Measurements from ENCODE around the gene PTPDC1.
"Not testable (repeated sequence)": the region's sequence is repeated elsewhere in the genome, so short reads cannot be mapped to it uniquely, and the experiment has no call there.

Gene PTPDC1

GRCh38 chr9:94094219-94095145 lies 10.2 kb downstream of the PTPDC1 start:
- DNase-seq: not testable (repeated sequence)

- DNase-seq: no peak
Observed at GRCh38 chr9:94096819-94097577, 12.7 kb downstream of the PTPDC1 start.

GRCh38 chr9:94097788-94098414 lies 13.6 kb downstream of the PTPDC1 start:
- no peak for DNase-seq

- DNase-seq: no peak
Observed at GRCh38 chr9:94100152-94100879, 16.1 kb downstream of the PTPDC1 start.

GRCh38 chr9:94101162-94101853 lies 17.0 kb downstream of the PTPDC1 start:
- no peak for DNase-seq

- DNase-seq: no peak
Observed at GRCh38 chr9:94108584-94108983, 24.3 kb downstream of the PTPDC1 start.

- no peak for DNase-seq
Observed at GRCh38 chr9:94110821-94111252, 26.6 kb downstream of the PTPDC1 start.

- no peak for DNase-seq
Observed at GRCh38 chr9:94111446-94111845, 27.2 kb downstream of the PTPDC1 start.

GRCh38 chr9:94112716-94113465 lies 28.6 kb downstream of the PTPDC1 start:
- DNase-seq: no peak

GRCh38 chr9:94120088-94120487 lies 35.8 kb downstream of the PTPDC1 start:
- DNase-seq: not testable (repeated sequence)

- no peak for DNase-seq
Observed at GRCh38 chr9:94120854-94121376, 36.7 kb downstream of the PTPDC1 start.

- no peak for DNase-seq
Observed at GRCh38 chr9:94126844-94127243, 42.6 kb downstream of the PTPDC1 start.

- DNase-seq: no peak
Observed at GRCh38 chr9:94127806-94128205, 43.5 kb downstream of the PTPDC1 start.

GRCh38 chr9:94128580-94128979 lies 44.3 kb downstream of the PTPDC1 start:
- no peak for DNase-seq

- no peak for DNase-seq
Observed at GRCh38 chr9:94134629-94135028, 50.4 kb downstream of the PTPDC1 start.

- no peak for DNase-seq
Observed at GRCh38 chr9:94135222-94135621, 51.0 kb downstream of the PTPDC1 start.

GRCh38 chr9:94139672-94140417 lies 55.6 kb downstream of the PTPDC1 start:
- DNase-seq: no peak

- DNase-seq: no peak
Observed at GRCh38 chr9:94140418-94140780, 56.1 kb downstream of the PTPDC1 start.

GRCh38 chr9:94140791-94141790 lies 56.8 kb downstream of the PTPDC1 start:
- no peak for DNase-seq

All from stimulated activated CD4-positive, alpha-beta T cell treated with anti-CD3 and anti-CD28 coated beads, Interleukin-4, amount 100 ng/mL, for 24 hours (primary cell).